AG04449 (cell line): ENCODE data around the gene ECPAS.
"Not testable (repeated sequence)": the region's sequence is repeated elsewhere in the genome, so short reads cannot be mapped to it uniquely, and the experiment has no call there.

Experiments
- CTCF ChIA-PET: fragments of 350-600 bp; formaldehyde crosslinking; extraction: SDS; loops from one replicate; lab custom pipeline; 2021; ENCODE audit warnings: antibody characterized with exemption; lab: Yijun Ruan, JAX
- POLR2A ChIA-PET: fragments of 400-600, 350-600 bp; formaldehyde crosslinking; extraction: SDS; loops from one replicate; lab custom pipeline; 2020; ENCODE audit warnings: antibody characterized with exemption, inconsistent platforms; lab: Yijun Ruan, JAX
- DNase-seq: peaks from one replicate; pipeline ENCODE4 v3.0.0-alpha.2; 2010; ENCODE audit warnings: low read depth, low spot score
- H3K4me3 ChIP-seq: 2 replicates; pipeline ENCODE4 v1.5.1; 2011; ENCODE audit warnings: low read depth, mild to moderate bottlenecking, control low read depth, low read length
- TF ChIP-seq, protein P1 (sequence below): IDR thresholded peaks from one replicate; pipeline ENCODE4 v1.5.1; 2011; ENCODE audit warnings: mild to moderate bottlenecking, moderate library complexity, low read length, control low read depth, inconsistent platforms; ENCODE audit not compliant: insufficient read depth; ENCODE audit errors: missing control alignments

ECPAS gene

DNA sequence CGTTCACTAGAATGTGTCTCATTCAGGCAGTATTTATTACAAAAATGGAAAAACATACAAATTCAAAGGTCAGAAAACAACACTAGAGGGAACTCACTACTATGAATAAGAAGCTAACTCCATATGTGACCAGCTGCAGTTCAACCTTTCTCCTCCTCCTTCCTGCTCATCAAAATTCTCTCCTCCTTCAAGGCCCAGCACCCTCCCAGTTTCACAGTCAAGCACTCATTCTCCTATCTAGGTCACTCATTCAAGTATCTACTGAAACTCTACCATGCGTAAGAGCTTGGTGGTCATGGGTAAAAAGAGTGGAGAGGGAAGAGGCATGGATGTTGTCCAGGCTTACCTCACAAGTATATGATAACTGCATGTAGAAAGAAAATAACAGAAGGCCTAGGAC is 27.7 kb downstream of the ECPAS start:
- TF ChIP-seq, protein P1, sequence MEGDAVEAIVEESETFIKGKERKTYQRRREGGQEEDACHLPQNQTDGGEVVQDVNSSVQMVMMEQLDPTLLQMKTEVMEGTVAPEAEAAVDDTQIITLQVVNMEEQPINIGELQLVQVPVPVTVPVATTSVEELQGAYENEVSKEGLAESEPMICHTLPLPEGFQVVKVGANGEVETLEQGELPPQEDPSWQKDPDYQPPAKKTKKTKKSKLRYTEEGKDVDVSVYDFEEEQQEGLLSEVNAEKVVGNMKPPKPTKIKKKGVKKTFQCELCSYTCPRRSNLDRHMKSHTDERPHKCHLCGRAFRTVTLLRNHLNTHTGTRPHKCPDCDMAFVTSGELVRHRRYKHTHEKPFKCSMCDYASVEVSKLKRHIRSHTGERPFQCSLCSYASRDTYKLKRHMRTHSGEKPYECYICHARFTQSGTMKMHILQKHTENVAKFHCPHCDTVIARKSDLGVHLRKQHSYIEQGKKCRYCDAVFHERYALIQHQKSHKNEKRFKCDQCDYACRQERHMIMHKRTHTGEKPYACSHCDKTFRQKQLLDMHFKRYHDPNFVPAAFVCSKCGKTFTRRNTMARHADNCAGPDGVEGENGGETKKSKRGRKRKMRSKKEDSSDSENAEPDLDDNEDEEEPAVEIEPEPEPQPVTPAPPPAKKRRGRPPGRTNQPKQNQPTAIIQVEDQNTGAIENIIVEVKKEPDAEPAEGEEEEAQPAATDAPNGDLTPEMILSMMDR: no peak
- H3K4me3 ChIP-seq: no peak overlapping the region
- CTCF ChIA-PET: no interaction called here
- POLR2A ChIA-PET: no interaction called here
- no peak for DNase-seq

- ChIA-PET CTCF (no interaction called here), POLR2A (no interaction called here)
- DNase-seq: no peak
- TF ChIP-seq, protein P1: no peak
- no peak overlapping the region for H3K4me3 ChIP-seq
These were observed 28.5 kb downstream of the ECPAS start for GRCh38 chr9:111455638-111456037.

- POLR2A ChIA-PET: no interaction called here
These were observed 29.4 kb downstream of the ECPAS start for GRCh38 chr9:111454751-111455150.

DNA sequence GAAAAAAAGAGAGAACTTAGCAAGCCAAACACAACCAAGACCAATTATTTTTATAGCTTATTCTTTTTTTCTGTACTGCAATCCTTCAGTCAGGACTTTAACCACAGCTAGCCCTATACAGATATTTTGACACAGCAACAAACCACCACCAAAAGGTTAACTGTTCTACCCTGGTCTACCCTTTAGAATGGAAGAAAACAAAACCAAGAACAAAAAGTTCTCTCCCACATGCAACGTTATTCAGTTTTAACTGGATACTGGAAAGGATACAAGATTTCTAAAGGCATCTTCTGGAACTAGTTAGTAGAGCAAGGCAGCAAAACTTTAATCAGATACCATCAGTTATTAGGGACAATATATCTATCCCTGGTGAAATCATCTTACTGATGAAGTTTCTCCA is 32.6 kb downstream of the ECPAS start:
- no peak for DNase-seq
- no peak overlapping the region for H3K4me3 ChIP-seq
- TF ChIP-seq, protein P1: no peak
- ChIA-PET CTCF (interaction anchor here (2.2 kb wide), 1 partner anchor 170 kb away, joined by 5 read pairs; no protein-coding TSS in a partner anchor), POLR2A (interaction anchor here (1.0 kb wide), 1 partner anchor 180 kb away, joined by 3 read pairs; the partner anchor contains the start of gene DNAJC25)

More at GRCh38 chr9:111454751-111455150, 29.4 kb downstream of the ECPAS start:
- TF ChIP-seq, protein P1: no peak
- CTCF ChIA-PET: no interaction called here
- no peak overlapping the region for H3K4me3 ChIP-seq
- no peak for DNase-seq

DNA sequence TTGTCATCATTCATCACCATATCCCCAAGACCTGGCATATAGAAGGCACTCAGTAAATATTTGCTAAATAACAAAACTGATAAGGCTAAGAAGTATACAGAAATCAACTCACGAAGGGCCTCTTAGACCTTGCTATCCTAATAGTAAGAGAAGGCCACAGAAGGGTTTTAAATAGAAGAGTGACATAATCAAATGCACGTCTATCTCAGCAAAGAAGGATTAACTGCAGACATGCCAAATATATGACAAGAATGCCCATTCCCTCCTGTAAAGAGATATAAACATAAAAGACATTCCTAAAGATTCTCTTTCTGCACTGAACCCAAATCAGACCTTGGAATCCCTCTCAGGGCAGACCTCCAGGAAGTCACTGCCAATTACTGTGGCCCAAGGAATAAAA is 34.1 kb downstream of the ECPAS start:
- TF ChIP-seq, protein P1: no peak
- ChIA-PET CTCF (interaction anchor here (1.0 to 2.2 kb wide), 4 partner anchors 9 to 172 kb away, joined by 3 to 5 read pairs (median 4); no protein-coding TSS in a partner anchor), POLR2A (no interaction called here)
- no peak overlapping the region for H3K4me3 ChIP-seq
- no peak for DNase-seq

DNA sequence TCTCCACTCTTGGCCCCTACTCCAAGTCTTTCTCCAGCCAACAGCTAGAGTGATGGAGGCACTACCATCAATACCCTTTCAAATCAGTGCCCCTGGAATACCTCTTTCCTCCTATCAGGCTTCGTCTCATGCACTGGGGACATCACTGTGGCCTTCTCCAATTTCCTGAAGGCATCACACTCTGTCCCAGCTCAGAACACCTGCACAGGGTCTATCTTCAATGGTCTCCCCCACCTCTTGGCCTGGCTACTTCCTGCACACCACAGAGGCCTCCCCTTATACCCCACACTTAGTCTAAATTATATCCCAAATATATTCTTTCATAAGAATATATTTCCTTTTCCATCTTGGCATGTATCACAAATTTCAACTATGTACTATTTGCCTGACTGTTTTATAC is 34.5 kb downstream of the ECPAS start:
- TF ChIP-seq, protein P1: no peak
- no peak for DNase-seq
- H3K4me3 ChIP-seq: no peak overlapping the region
- CTCF ChIA-PET: interaction anchor here (1.4 kb wide), 1 partner anchor 10 kb away, joined by 4 read pairs; no protein-coding TSS in a partner anchor
- POLR2A ChIA-PET: no interaction called here

GRCh38 chr9:111445799-111446198 is 38.4 kb downstream of the ECPAS start:
- H3K4me3 ChIP-seq, POLR2A ChIA-PET, DNase-seq, CTCF ChIA-PET: not testable (repeated sequence)
